HG02840 (cell line): ENCODE data around the gene HNRNPA3.
"Not testable (repeated sequence)": the region's sequence is repeated elsewhere in the genome, so short reads cannot be mapped to it uniquely, and the experiment has no call there.

Experiments
- ATAC-seq: cut with Tn5 transposase; IDR thresholded peaks from one replicate; pipeline ENCODE4 v1.9.1; 2021; ENCODE audit warnings: mild to moderate bottlenecking, moderate library complexity, moderate number of reproducible peaks; ENCODE audit not compliant: unreplicated experiment, low FRiP score

HNRNPA3 gene

DNA sequence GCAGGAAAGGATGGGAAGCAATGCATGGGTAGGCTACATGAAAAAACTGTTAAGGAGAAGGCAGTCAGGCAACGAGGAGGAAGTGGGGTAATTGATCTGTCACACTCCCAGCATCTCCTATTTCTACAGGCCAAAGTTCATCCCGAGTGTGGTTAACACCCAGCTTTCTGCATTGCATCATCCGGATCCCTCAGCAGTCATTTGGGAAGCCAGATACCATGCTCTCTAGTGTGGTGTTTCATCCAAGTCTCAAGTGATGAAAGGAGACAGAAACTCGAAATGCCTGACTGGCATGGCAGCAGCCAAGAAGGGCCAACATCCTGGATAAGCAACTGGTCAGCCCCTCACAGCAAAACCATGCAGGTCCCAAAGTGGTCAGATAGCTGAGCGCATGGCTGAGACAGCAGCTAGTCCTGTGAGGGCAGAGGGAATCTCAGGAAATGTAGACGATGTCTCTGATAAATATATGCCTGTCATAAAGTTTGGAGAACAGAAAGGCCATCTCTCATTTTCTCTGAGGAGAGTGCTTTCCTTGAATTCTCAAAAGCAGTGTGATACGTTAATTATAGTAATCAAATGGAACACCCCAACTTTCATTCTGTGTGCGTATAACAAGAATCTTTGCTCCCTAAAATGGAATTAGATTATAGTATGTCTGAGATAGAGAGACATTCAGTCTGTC is 24.8 kb upstream of the HNRNPA3 start:
- no peak for ATAC-seq

DNA sequence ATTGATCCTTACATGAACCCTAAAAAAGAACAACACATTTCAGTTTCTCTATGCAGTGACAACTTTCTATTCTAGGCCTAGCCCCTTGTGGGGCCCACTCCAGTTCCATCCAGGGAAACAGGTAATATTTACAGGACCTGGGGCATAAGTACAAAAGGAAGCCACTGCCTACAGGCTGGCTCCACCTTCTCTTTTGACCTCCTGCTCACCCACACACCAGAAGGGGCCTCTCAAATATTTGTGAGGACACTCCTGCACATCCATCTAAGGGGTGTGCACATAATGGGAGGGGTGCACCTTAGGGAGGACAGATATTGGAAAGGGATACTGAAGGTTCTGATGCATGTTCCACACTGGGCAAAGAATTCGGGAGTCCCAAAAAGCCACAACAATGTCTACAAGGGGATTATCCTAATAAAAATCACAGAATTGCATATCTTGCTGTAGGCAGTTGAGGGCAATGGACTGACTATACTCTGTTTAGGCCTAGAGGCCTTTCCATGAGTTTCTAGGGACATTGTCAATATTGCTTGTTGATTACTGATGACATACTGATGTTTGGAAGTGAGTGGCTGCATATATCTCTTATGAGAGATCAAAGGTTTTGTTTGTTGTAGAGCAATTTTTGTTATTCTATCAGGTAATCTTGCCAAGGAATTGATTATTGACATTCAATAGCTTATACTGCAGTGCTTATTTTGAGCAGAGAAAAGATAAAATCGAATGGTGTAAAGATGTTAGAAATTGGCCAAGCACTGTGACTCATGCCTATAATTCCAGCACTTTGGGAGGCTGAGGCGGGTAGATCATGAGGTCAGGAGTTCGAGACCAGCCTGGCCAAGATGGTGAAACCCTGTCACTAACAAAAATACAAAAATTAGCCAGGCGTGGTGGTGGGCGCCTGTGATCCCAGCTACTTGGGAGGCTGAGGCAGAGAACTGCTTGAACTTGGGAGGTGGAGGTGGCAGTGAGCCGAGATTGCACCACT is 23.8 kb upstream of the HNRNPA3 start:
- no peak for ATAC-seq

- ATAC-seq = no peak
Measured at GRCh38 chr2:177190941-177191340, 21.7 kb upstream of the HNRNPA3 start.

- no peak for ATAC-seq
Measured at GRCh38 chr2:177192788-177193187, 19.8 kb upstream of the HNRNPA3 start.

DNA sequence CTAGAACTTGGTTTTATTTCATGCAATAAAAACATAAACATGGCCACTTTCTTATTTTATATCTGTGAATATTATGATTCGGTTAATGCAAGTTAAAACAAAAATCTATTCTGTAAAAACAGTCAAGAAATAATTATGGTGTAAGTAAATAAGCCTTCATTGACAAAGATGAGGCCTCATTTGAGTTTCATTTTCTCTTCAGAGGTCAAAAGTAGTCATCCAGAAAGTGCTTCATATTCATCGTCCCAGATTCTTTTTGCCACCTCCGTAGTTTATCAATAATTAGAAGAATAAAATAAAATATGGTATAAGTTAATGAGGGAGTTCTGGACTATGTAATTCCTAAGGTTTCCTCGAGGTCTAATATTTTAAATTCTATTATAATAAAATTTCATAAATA is 19.4 kb upstream of the HNRNPA3 start:
- ATAC-seq = no peak

DNA sequence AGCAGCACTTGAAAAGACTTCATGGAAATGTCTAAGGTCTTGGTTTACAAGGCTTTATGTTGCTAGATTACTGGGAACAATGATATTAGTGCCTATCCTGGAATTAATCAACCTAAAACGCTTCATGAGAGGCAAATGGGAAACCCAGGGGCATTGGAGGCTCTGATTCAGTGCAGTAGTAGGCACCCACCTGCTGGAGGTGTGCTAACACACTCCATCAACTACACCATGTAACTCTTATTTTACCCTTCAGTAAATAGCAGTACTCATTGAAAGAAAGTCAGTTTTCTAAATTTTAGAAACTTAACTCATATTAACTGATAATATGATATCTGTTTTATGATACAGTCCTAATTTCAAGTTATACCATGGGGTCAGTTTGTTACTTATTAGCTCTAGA is 17.4 kb upstream of the HNRNPA3 start:
- no peak for ATAC-seq

GRCh38 chr2:177200419-177200818 is 12.2 kb upstream of the HNRNPA3 start:
- ATAC-seq = not testable (repeated sequence)

GRCh38 chr2:177201919-177202346 is 10.7 kb upstream of the HNRNPA3 start:
- no peak for ATAC-seq

GRCh38 chr2:177204417-177204816 is 8.2 kb upstream of the HNRNPA3 start:
- ATAC-seq = no peak

GRCh38 chr2:177207101-177207500 is 5.5 kb upstream of the HNRNPA3 start:
- no peak for ATAC-seq

DNA sequence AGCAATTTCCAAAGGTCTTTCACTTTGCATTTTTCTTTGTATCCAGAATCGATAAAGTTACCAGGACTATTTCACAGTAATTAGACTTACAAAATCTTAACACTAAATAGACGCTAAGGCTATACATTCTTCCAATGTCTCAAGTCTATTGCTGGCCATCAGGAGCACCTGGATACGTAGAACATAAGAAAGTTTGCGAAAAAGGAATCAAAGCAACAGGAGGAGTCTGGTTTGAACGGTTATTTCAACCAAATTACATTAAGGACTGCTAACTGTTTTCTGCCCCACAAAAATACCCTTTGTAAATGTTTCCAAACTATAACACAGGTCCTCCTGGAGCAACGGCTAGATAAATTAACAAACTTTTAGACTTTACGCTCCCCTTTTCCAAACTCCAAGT is 1.4 kb upstream of the HNRNPA3 start:
- ATAC-seq = no peak

DNA sequence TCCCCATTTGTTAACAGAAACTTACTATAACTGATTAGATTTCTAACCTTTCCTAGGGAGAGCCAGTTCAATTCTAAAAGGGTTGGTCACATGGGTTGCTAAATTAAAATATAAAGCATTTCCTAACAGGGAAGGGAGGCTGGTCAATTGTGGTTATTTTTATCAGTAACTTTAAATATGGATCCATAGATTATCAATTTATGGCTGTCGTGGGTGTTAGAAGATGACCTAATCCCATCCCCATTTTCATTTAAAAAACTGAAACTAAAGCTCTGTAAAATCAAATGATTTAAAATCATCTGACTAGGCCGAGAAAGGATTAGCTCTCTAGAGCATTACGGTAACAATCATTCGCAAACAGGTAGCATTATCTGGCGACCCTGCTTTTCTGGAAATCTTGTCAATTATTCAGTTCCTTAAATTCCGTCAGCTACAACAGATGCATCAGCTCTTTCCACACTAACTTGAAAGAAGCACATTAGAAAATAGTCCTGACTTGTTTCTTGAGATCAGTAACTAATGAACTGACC is 953 bp upstream of the HNRNPA3 start:
- no peak for ATAC-seq

- ATAC-seq = peak; percentile 48
Measured at GRCh38 chr2:177212891-177213856, 580 bp downstream of the HNRNPA3 start.

- no peak for ATAC-seq
Measured at GRCh38 chr2:177217247-177217843, 4.8 kb downstream of the HNRNPA3 start.

GRCh38 chr2:177219787-177220186 is 7.2 kb downstream of the HNRNPA3 start:
- not testable (repeated sequence) for ATAC-seq

DNA sequence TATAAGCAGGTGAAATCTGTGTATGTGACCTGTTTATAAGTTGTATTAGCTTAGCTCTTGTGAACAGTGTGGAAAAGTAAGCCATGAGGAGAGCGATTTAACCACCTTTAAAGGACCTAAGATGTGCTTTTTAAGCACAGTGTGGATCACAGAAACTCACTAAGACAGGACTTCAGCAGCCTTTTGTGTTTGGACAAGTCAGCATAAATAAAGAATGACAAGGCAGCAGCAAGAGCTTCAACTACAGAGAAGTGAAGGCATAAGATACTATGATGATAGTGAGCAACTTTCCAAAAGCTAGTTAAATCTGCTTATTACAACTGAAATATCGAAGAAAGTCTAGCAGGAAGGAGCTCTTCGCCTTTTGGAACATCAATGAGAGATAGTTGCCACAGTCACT is 8.9 kb downstream of the HNRNPA3 start:
- ATAC-seq = no peak

DNA sequence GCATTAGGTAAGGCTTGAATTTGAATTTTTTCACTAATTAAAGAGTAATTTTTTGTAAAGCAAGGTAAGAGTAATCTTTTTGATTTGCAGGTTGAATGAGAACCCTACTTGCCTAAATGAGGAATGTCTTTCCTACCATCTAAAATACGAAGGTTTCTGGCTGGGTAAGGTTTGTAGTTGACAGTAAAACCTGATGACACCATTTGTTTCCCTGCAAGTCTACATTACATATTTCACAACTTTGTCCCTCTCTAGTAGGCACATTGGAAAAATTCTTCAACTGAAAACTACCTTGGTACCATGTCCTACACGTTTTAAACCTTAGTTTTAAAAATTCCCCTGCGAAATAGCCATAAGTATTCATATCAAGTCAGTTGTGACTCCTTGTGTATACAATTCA is 9.4 kb downstream of the HNRNPA3 start:
- ATAC-seq = no peak

DNA sequence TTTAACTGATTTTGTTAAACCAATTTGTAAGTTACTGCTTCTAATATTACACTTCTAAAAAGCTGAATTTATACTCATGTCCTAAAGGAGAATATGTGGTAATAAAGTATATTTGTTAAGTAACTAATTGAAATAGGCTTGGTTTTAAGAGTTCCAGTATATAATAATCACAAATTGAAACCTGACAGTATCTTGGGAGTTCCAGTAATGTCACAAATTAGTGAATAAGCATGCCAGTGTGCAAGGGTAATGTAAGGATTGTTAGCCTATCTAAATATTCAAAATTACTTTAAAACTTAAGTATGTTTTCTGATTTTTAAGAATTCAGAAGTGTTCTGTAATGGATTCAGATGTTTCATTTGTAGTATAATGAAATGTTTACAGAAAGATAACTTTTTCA is 10.8 kb downstream of the HNRNPA3 start:
- ATAC-seq = not testable (repeated sequence)

- no peak for ATAC-seq
Measured at GRCh38 chr2:177225965-177226360, 13.4 kb downstream of the HNRNPA3 start.
